GM10266 (cell line): ENCODE results near the gene FBXW7.

Source experiments
- DNase-seq: peaks from one replicate; pipeline ENCODE4 v3.0.0; 2012; ENCODE audit errors: extremely low spot score
- CTCF ChIP-seq: IDR thresholded peaks from 2 replicates; pipeline ENCODE4 v1.5.1; 2012; ENCODE audit warnings: mild to moderate bottlenecking, low read depth; ENCODE audit not compliant: control insufficient read depth, insufficient read depth; ENCODE audit errors: missing control alignments

FBXW7 gene

GRCh38 chr4:152321398-152321797 is 214.5 kb downstream of the FBXW7 start:
- no peak for DNase-seq
- no peak for TF ChIP-seq CTCF

GRCh38 chr4:152316969-152317368 is 218.9 kb downstream of the FBXW7 start:
- no peak for DNase-seq
- TF ChIP-seq CTCF, result no peak

- no peak for DNase-seq
- no peak for TF ChIP-seq CTCF
Measured at GRCh38 chr4:152310257-152310656, 225.6 kb downstream of the FBXW7 start.

- no peak for DNase-seq
- no peak for TF ChIP-seq CTCF
Measured at GRCh38 chr4:152309418-152309817, 226.5 kb downstream of the FBXW7 start.

GRCh38 chr4:152308951-152309350 is 226.9 kb downstream of the FBXW7 start:
- DNase-seq, result no peak

GRCh38 chr4:152307669-152308068 is 228.2 kb downstream of the FBXW7 start:
- TF ChIP-seq CTCF, result no peak
- DNase-seq, result no peak

More at GRCh38 chr4:152308951-152309350, 226.9 kb downstream of the FBXW7 start:
- TF ChIP-seq CTCF, result no peak

GRCh38 chr4:152306541-152306940 is 229.4 kb downstream of the FBXW7 start:
- no peak for DNase-seq
- TF ChIP-seq CTCF, result no peak
